K562 (cell line): ENCODE data around the gene LRRC41. TPM values are rescaled to one million over a fixed set of nuclear protein-coding genes. Genes with fewer than 3 reads are reported as not detected.

ENCODE experiments used
- ATF6 ChIP-seq: sonication (generic); formaldehyde crosslinking; IDR thresholded peaks from 2 replicates; pipeline ENCODE4 v1.4.0; 2020; ENCODE audit warnings: mild to moderate bottlenecking, missing genetic modification reagents
- CEBPB ChIP-seq: fragments of 450-650 bp; IDR thresholded peaks from 2 replicates; pipeline ENCODE4 v1.6.1; 2016; ENCODE audit warnings: missing genetic modification characterization, missing compliant biosample characterization
- CSDE1 ChIP-seq, 2 experiments: fragments of 450-650 bp; IDR thresholded peaks; 2 replicates each; pipeline ENCODE4 v1.6.1; 2016; ENCODE audit warnings: mild to moderate bottlenecking in 1 of 2
- ELF4 ChIP-seq: fragments of 450-650 bp; formaldehyde crosslinking; IDR thresholded peaks from 2 replicates; pipeline ENCODE4 v1.4.0; 2022; ENCODE audit warnings: missing genetic modification characterization
- EP300 ChIP-seq: IDR thresholded peaks from 2 replicates; pipeline ENCODE4 v1.6.1; 2012; ENCODE audit warnings: low read length, improper control_type of control experiment
- FUS ChIP-seq: fragments of 200-400 bp; formaldehyde crosslinking; optimal IDR thresholded peaks from 2 replicates; pipeline ENCODE3; 2017; ENCODE audit warnings: low read depth, low read length
- LEF1 ChIP-seq: fragments of 450-650 bp; IDR thresholded peaks from 2 replicates; pipeline ENCODE4 v1.6.1; 2016; ENCODE audit warnings: mild to moderate bottlenecking
- NEUROD1 ChIP-seq: fragments of 150-350 bp; IDR thresholded peaks from 2 replicates; pipeline ENCODE4 v1.6.1; 2014; ENCODE audit warnings: borderline replicate concordance, low read length, low read depth; ENCODE audit not compliant: partially characterized antibody
- NR4A1 ChIP-seq, 2 experiments: fragments of 250-450 bp in 1 of 2; fragments of 450-650 bp in 1 of 2; sonication (Bioruptor Pico) in 1 of 2; IDR thresholded peaks; 2 replicates each; pipeline versions ENCODE4 v1.4.0 to v1.6.1; 2016 to 2020; ENCODE audit warnings: mild to moderate bottlenecking in 2 of 2, missing compliant biosample characterization in 1 of 2, missing genetic modification characterization in 1 of 2, moderate library complexity in 1 of 2
- POLR2AphosphoS2 ChIP-seq: IDR thresholded peaks from 2 replicates; pipeline ENCODE4 v1.6.1; 2012; ENCODE audit warnings: low read length, improper control_type of control experiment
- PRPF4 ChIP-seq: fragments of 200-400 bp; formaldehyde crosslinking; IDR thresholded peaks from one replicate; pipeline ENCODE4 v1.6.1; 2017; ENCODE audit warnings: low read length, low read depth, mild to moderate bottlenecking; ENCODE audit not compliant: insufficient read depth, poor library complexity, severe bottlenecking
- RAD51 ChIP-seq: fragments of 450-650 bp; IDR thresholded peaks from 2 replicates; pipeline ENCODE4 v1.7.1; 2016; ENCODE audit warnings: low read depth, mild to moderate bottlenecking, borderline replicate concordance
- RFX1 ChIP-seq: fragments of 450-650 bp; IDR thresholded peaks from 2 replicates; pipeline ENCODE4 v1.6.1; 2016; ENCODE audit warnings: mild to moderate bottlenecking, moderate library complexity
- RNF219 ChIP-seq: fragments of 250-450 bp; sonication (Bioruptor Pico); IDR thresholded peaks from 2 replicates; pipeline ENCODE4 v1.5.0; 2022; ENCODE audit warnings: mild to moderate bottlenecking
- SAFB ChIP-seq: fragments of 200-400 bp; formaldehyde crosslinking; IDR thresholded peaks from 2 replicates; pipeline ENCODE4 v1.6.1; 2017; ENCODE audit warnings: low read depth, low read length, borderline replicate concordance
- SP2 ChIP-seq: IDR thresholded peaks from 2 replicates; pipeline ENCODE4 v1.6.1; 2011; ENCODE audit warnings: mild to moderate bottlenecking, low read depth, low read length, moderate library complexity; ENCODE audit not compliant: poor library complexity, severe bottlenecking; ENCODE audit errors: extremely low read depth
- STAT5A ChIP-seq: IDR thresholded peaks from 2 replicates; pipeline ENCODE4 v1.6.1; 2012; ENCODE audit warnings: low read length, inconsistent platforms, borderline replicate concordance
- TAF15 ChIP-seq: fragments of 200-400 bp; formaldehyde crosslinking; IDR thresholded peaks from 2 replicates; pipeline ENCODE4 v1.6.1; 2017; ENCODE audit warnings: mild to moderate bottlenecking, low read depth, low read length, moderate library complexity
- TAF7 ChIP-seq: fragments of 450-650 bp; IDR thresholded peaks from 2 replicates; pipeline ENCODE4 v1.6.1; 2016; ENCODE audit warnings: missing genetic modification characterization, missing compliant biosample characterization
- TRIM28 ChIP-seq: fragments of 450-650 bp; IDR thresholded peaks from 2 replicates; pipeline ENCODE4 v1.6.1; 2017
- ZNF224 ChIP-seq: sonication (generic); formaldehyde crosslinking; IDR thresholded peaks from 2 replicates; pipeline ENCODE4 v1.8.0; 2022; ENCODE audit warnings: mild to moderate bottlenecking, missing genetic modification reagents
- polyA plus RNA-seq, 8 experiments: library from polyadenylated mRNA; depleted of rRNA in 4 of 8; stranded (reverse) in 5 of 8; unstranded in 3 of 8; fragments of >200 nt; fragmentation: Nextera tagmentation in 2 of 8; fragmentation: Illumina TruSeq in 1 of 8; extraction: Ambion mirVana in 2 of 8; extraction: Trizol in 1 of 8; gene quantifications; 2 replicates each; pipeline versions ENCODE4 v1.2.1 to v1.2.3, GENCODE V29; 2011 to 2014; ENCODE audit warnings: inconsistent platforms in 1 of 8, missing spikeins in 1 of 8
- total RNA-seq, 7 experiments: library from RNA; depleted of rRNA in 6 of 7; stranded (reverse); fragments of >200 nt in 6 of 7; fragmentation: Illumina TruSeq in 2 of 7; extraction: Trizol in 2 of 7; gene quantifications; 2 replicates each; pipeline versions ENCODE4 v1.2.1 to v1.2.3, GENCODE V29; 2011 to 2021; ENCODE audit warnings: low replicate concordance in 1 of 7
- TF ChIP-seq, protein P1 (sequence below): fragments of 250-450 bp; sonication (Bioruptor Pico); IDR thresholded peaks from 2 replicates; pipeline ENCODE4 v1.4.0; 2020

Gene LRRC41
- total and polyA plus RNA-seq, 9 of the 15 experiments (the other 6 are each of a cell fraction or from before 2014, with no cell fraction given) = 10.5 to 64.7 (median 44.2) TPM

DNA sequence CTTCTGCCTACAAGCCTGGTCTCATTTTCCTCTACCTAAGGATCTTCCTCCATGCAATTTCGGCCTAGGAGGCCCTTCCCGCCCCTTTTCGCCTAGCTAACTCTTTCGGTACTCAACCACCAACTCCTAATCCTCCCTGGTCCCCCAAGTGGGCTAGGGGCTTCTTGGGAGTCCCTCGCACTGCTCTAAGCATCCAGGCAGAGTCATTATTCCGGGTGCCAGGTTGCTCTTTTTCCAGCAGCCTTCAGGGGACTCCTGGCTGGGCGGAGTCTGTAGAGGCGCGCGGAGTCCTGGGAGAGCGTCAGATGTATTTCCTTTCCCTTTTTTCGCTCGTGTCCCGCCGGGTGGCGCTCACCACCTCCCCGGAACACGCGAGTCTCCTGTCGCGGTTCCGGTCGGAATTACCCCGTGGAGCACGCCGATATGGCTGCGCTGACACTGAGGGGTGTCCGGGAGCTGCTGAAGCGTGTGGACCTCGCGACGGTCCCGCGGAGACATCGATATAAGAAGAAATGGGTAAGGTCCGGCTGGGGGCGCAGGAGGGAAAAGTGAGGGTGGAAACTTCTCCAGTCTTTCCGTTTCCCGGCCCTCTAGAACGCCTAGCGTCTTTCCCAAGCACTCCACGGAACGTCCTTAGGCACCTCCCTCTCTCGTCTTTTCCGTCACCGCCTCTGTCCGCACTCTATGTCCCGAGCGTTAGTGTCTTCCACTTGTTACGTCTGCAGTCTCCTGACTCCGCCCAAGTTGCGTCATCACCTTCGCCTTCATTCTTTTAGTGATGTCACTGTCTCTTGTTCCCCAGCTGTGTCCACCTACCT, 37.2 kb upstream of the LRRC41 start, which contains the start of gene NSUN4 (continued):
- TF ChIP-seq NR4A1 (CRISPR knock-in tag; IDR thresholded peaks at IDR 0.05) = peak; percentile 59; the same call in 1 of the 2 replicates
- peak; percentile 65 for TF ChIP-seq NR4A1 (tag; IDR thresholded peaks at IDR 0.05)
- TF ChIP-seq SAFB = peak; percentile 99
- TF ChIP-seq TAF7 = peak; percentile 98
- TF ChIP-seq LEF1 = peak; percentile 85
- 0 out of 2 replicates have a peak, but pooled peaks have one; percentile 57 for TF ChIP-seq POLR2AphosphoS2
- TF ChIP-seq RAD51 = peak; percentile 25; the same call in 1 of the 2 replicates
- TF ChIP-seq EP300 = peak; percentile 55
- TF ChIP-seq, protein P1, sequence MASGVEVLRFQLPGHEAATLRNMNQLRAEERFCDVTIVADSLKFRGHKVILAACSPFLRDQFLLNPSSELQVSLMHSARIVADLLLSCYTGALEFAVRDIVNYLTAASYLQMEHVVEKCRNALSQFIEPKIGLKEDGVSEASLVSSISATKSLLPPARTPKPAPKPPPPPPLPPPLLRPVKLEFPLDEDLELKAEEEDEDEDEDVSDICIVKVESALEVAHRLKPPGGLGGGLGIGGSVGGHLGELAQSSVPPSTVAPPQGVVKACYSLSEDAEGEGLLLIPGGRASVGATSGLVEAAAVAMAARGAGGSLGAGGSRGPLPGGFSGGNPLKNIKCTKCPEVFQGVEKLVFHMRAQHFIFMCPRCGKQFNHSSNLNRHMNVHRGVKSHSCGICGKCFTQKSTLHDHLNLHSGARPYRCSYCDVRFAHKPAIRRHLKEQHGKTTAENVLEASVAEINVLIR = peak; percentile 93
- TF ChIP-seq ELF4 (CRISPR knock-in tag) = peak; percentile 74
- TF ChIP-seq FUS = no peak
- TF ChIP-seq PRPF4 = no peak
- TF ChIP-seq SP2 = no peak
- TF ChIP-seq RNF219 = no peak
- TF ChIP-seq ATF6 = peak; percentile 84; the same call in 1 of the 2 replicates
- peak; percentile 98 for TF ChIP-seq CEBPB
- peak; percentile 55; the same call in 1 of the 2 replicates for TF ChIP-seq STAT5A
- peak; percentile 72 for TF ChIP-seq TRIM28
- no peak for TF ChIP-seq ZNF224
- no peak for TF ChIP-seq TAF15
- TF ChIP-seq CSDE1 (IDR thresholded peaks at IDR 0.05) = peak in 1 of 2 experiments; percentile 88; a peak in 3 of 4 replicates
- TF ChIP-seq RFX1 = no peak
- peak; percentile 86 for TF ChIP-seq NEUROD1
